Measurements from ENCODE around the gene TAF8. TPM values are rescaled to one million over a fixed set of nuclear protein-coding genes. Genes with fewer than 3 reads are reported as not detected.
"Not testable (repeated sequence)": the region's sequence is repeated elsewhere in the genome, so short reads cannot be mapped to it uniquely, and the experiment has no call there.

Gene TAF8
- total RNA-seq, 2 donors from 2014 or later, result 62.6 to 70.4 TPM

- H3K27ac Mint-ChIP-seq; ATAC-seq (replicated peaks in 1 of 2); H3K9me3 Mint-ChIP-seq; DNase-seq; H3K27me3 Mint-ChIP-seq (ENCODE audit: low read depth): not testable (repeated sequence)
- H3K4me3 Mint-ChIP-seq, result peak overlapping the region; percentile 67 to 68
- H3K4me1 Mint-ChIP-seq (ENCODE audit: low read depth), result peaks cover 62% of the 10 kb centered on the region
- peaks cover 4 to 14% of the 10 kb centered on the region in 2 donors for H3K36me3 Mint-ChIP-seq (ENCODE audit: insufficient read depth in 2 of 2)
Observed at GRCh38 chr6:42037669-42038068, 12.7 kb upstream of the TAF8 start.

- DNase-seq (no peak), ATAC-seq (replicated peaks in 1 of 2) (no peak)
- Mint-ChIP-seq H3K4me1 (ENCODE audit: low read depth) (peaks cover 62% of the 10 kb centered on the region), H3K9me3 (no peaks in the 10 kb centered on the region), H3K27me3 (ENCODE audit: low read depth) (no peaks in the 10 kb centered on the region), H3K36me3 (ENCODE audit: insufficient read depth in 2 of 2) (peaks cover 4 to 11% of the 10 kb centered on the region in 2 donors), H3K27ac (peak overlapping the region; percentile 33), H3K4me3 (peak overlapping the region; percentile 67 to 68)
Observed at GRCh38 chr6:42038163-42038562, 12.2 kb upstream of the TAF8 start.

- H3K36me3 Mint-ChIP-seq (ENCODE audit: insufficient read depth in 2 of 2), result peaks cover 4 to 11% of the 10 kb centered on the region in 2 donors
Observed at GRCh38 chr6:42038811-42039408, 11.4 kb upstream of the TAF8 start.

GRCh38 chr6:42040856-42041480 lies 9.4 kb upstream of the TAF8 start:
- H3K36me3 Mint-ChIP-seq (ENCODE audit: insufficient read depth in 2 of 2), result peaks cover 0 to 2% of the 10 kb centered on the region in 2 donors
- no peak for ATAC-seq (replicated peaks in 1 of 2)

More at GRCh38 chr6:42038811-42039408, 11.4 kb upstream of the TAF8 start:
- DNase-seq, result no peak
- Mint-ChIP-seq H3K4me1 (ENCODE audit: low read depth) (peaks cover 67% of the 10 kb centered on the region), H3K9me3 (no peaks in the 10 kb centered on the region), H3K27ac (peak overlapping the region; percentile 91), H3K4me3 (peak overlapping the region; percentile 78 to 88), H3K27me3 (ENCODE audit: low read depth) (no peaks in the 10 kb centered on the region)
- peak; percentile 4 to 6 for ATAC-seq (replicated peaks in 1 of 2)

GRCh38 chr6:42041481-42042053 lies 8.8 kb upstream of the TAF8 start:
- no peaks in the 10 kb centered on the region for H3K27me3 Mint-ChIP-seq (ENCODE audit: low read depth)
- peaks cover 0 to 2% of the 10 kb centered on the region in 2 donors for H3K36me3 Mint-ChIP-seq (ENCODE audit: insufficient read depth in 2 of 2)
- peak overlapping the region; percentile 78 to 88 for H3K4me3 Mint-ChIP-seq
- no peaks in the 10 kb centered on the region for H3K9me3 Mint-ChIP-seq
- H3K27ac Mint-ChIP-seq, result peak overlapping the region; percentile 91
- peaks cover 81% of the 10 kb centered on the region for H3K4me1 Mint-ChIP-seq (ENCODE audit: low read depth)
- no peak for DNase-seq
- no peak for ATAC-seq (replicated peaks in 1 of 2)

More at GRCh38 chr6:42040856-42041480, 9.4 kb upstream of the TAF8 start:
- Mint-ChIP-seq H3K4me1 (ENCODE audit: low read depth) (peaks cover 75% of the 10 kb centered on the region), H3K4me3 (peak overlapping the region; percentile 78 to 88), H3K9me3 (no peaks in the 10 kb centered on the region), H3K27me3 (ENCODE audit: low read depth) (no peaks in the 10 kb centered on the region), H3K27ac (peak overlapping the region; percentile 91)
- no peak for DNase-seq

GRCh38 chr6:42042108-42042507 lies 8.2 kb upstream of the TAF8 start:
- Mint-ChIP-seq H3K9me3 (no peaks in the 10 kb centered on the region), H3K27me3 (ENCODE audit: low read depth) (no peaks in the 10 kb centered on the region), H3K36me3 (ENCODE audit: insufficient read depth in 2 of 2) (peaks cover 0 to 2% of the 10 kb centered on the region in 2 donors), H3K4me1 (ENCODE audit: low read depth) (peaks cover 86% of the 10 kb centered on the region), H3K27ac (peak overlapping the region; percentile 91), H3K4me3 (peak overlapping the region; percentile 78 to 88)
- DNase-seq (no peak), ATAC-seq (replicated peaks in 1 of 2) (no peak)

GRCh38 chr6:42043787-42044475 lies 6.4 kb upstream of the TAF8 start:
- H3K4me3 Mint-ChIP-seq, result peak overlapping the region; percentile 78 to 88
- H3K27me3 Mint-ChIP-seq (ENCODE audit: low read depth), result no peaks in the 10 kb centered on the region
- peak; percentile 94 to 95 for DNase-seq
- peak; percentile 53 to 55 for ATAC-seq (replicated peaks in 1 of 2)
- no peaks in the 10 kb centered on the region for H3K9me3 Mint-ChIP-seq
- H3K36me3 Mint-ChIP-seq (ENCODE audit: insufficient read depth in 2 of 2), result peaks cover 0 to 2% of the 10 kb centered on the region in 2 donors
- H3K27ac Mint-ChIP-seq, result peak overlapping the region; percentile 9
- peaks cover 93% of the 10 kb centered on the region for H3K4me1 Mint-ChIP-seq (ENCODE audit: low read depth)

GRCh38 chr6:42045538-42046460 lies 4.5 kb upstream of the TAF8 start:
- ATAC-seq (replicated peaks in 1 of 2), result no peak

GRCh38 chr6:42046464-42047212 lies 3.7 kb upstream of the TAF8 start:
- no peaks in the 10 kb centered on the region for H3K9me3 Mint-ChIP-seq
- DNase-seq (no peak), ATAC-seq (replicated peaks in 1 of 2) (no peak)
- H3K27me3 Mint-ChIP-seq (ENCODE audit: low read depth), result no peaks in the 10 kb centered on the region
- peaks cover 88% of the 10 kb centered on the region for H3K4me1 Mint-ChIP-seq (ENCODE audit: low read depth)
- H3K4me3 Mint-ChIP-seq, result peak overlapping the region; percentile 95
- H3K27ac Mint-ChIP-seq, result peak overlapping the region; percentile 32
- H3K36me3 Mint-ChIP-seq (ENCODE audit: insufficient read depth in 2 of 2), result peaks cover 0 to 8% of the 10 kb centered on the region in 2 donors

More at GRCh38 chr6:42045538-42046460, 4.5 kb upstream of the TAF8 start:
- peak in 1 of 2 donors; percentile 59 for DNase-seq
- peaks cover 88% of the 10 kb centered on the region for H3K4me1 Mint-ChIP-seq (ENCODE audit: low read depth)
- H3K9me3 Mint-ChIP-seq, result no peaks in the 10 kb centered on the region
- no peaks in the 10 kb centered on the region for H3K27me3 Mint-ChIP-seq (ENCODE audit: low read depth)
- H3K4me3 Mint-ChIP-seq, result peak overlapping the region; percentile 95
- H3K36me3 Mint-ChIP-seq (ENCODE audit: insufficient read depth in 2 of 2), result peaks cover 0 to 2% of the 10 kb centered on the region in 2 donors
- peak overlapping the region; percentile 94 for H3K27ac Mint-ChIP-seq

- peaks cover 88% of the 10 kb centered on the region for H3K4me1 Mint-ChIP-seq (ENCODE audit: low read depth)
Observed at GRCh38 chr6:42047213-42047590, 3.1 kb upstream of the TAF8 start.

GRCh38 chr6:42047790-42048405 lies 2.4 kb upstream of the TAF8 start:
- H3K36me3 Mint-ChIP-seq (ENCODE audit: insufficient read depth in 2 of 2), result peaks cover 4 to 12% of the 10 kb centered on the region in 2 donors

More at GRCh38 chr6:42047213-42047590, 3.1 kb upstream of the TAF8 start:
- Mint-ChIP-seq H3K9me3 (no peaks in the 10 kb centered on the region), H3K27me3 (ENCODE audit: low read depth) (no peaks in the 10 kb centered on the region), H3K36me3 (ENCODE audit: insufficient read depth in 2 of 2) (peaks cover 0 to 9% of the 10 kb centered on the region in 2 donors), H3K27ac (peak overlapping the region; percentile 32), H3K4me3 (peak overlapping the region; percentile 95)
- DNase-seq (no peak), ATAC-seq (replicated peaks in 1 of 2) (no peak)

More at GRCh38 chr6:42047790-42048405, 2.4 kb upstream of the TAF8 start:
- Mint-ChIP-seq H3K27ac (peak overlapping the region; percentile 61), H3K4me1 (ENCODE audit: low read depth) (peaks cover 88% of the 10 kb centered on the region), H3K27me3 (ENCODE audit: low read depth) (no peaks in the 10 kb centered on the region), H3K4me3 (peak overlapping the region; percentile 95), H3K9me3 (no peaks in the 10 kb centered on the region)
- DNase-seq (peak in 1 of 2 donors; percentile 36), ATAC-seq (replicated peaks in 1 of 2) (peak; percentile 0 to 2)

Measured in activated T-cell treated with anti-CD3 and anti-CD28 coated beads, Interleukin-2, amount 50 U/mL, for 72 hours (primary cell).